Adrenal gland (tissue), 5 donors: ENCODE results near the gene SLC25A19.

Experiments
- CTCF ChIP-seq, 6 experiments: fragments of 450-650 bp in 4 of 6; fragments of 200-600 bp in 2 of 6; sonication (generic) in 1 of 6; IDR thresholded peaks; 1 replicate in 5 of 6; 2 replicates in 1 of 6; pipeline versions ENCODE4 v1.5.1 to v1.8.0; 2016 to 2021; ENCODE audit warnings: antibody characterized with exemption in 6 of 6, mild to moderate bottlenecking in 2 of 6, moderate library complexity in 1 of 6
- POLR2A ChIP-seq, 2 donors: fragments of 450-650 bp; IDR thresholded peaks; one replicate each; pipeline ENCODE4 v1.6.1; 2017; ENCODE audit warnings: antibody characterized with exemption in 2 of 2, mild to moderate bottlenecking in 2 of 2, moderate library complexity in 1 of 2
- donor health status: DM: no; HTN: no; CAD: no.

- no peak for TF ChIP-seq POLR2A (IDR thresholded peaks at IDR 0.05)
- peak; percentile 61 to 72 (median 68) for TF ChIP-seq CTCF (IDR thresholded peaks at IDR 0.05)
Observed at GRCh38 chr17:75238684-75239191, 50.5 kb downstream of the SLC25A19 start.
